Measurements from ENCODE around the gene FBLIM1. TPM values are rescaled to one million over a fixed set of nuclear protein-coding genes. Genes with fewer than 3 reads are reported as not detected.

FBLIM1 gene
- total RNA-seq, 1 donor from 2014 or later: 246 TPM

GRCh38 chr1:15734901-15735300 is 23.7 kb upstream of the FBLIM1 start:
- DNase-seq (ENCODE audit: low read depth): no peak
- no peak for TF ChIP-seq CTCF (conservative IDR thresholded peaks at IDR 0.05; ENCODE audit: low read depth, low read length)

GRCh38 chr1:15735304-15736037 is 23.1 kb upstream of the FBLIM1 start:
- TF ChIP-seq CTCF (conservative IDR thresholded peaks at IDR 0.05; ENCODE audit: low read depth, low read length): no peak
- H3K4me3 ChIP-seq (ENCODE audit: low read depth, low read length): no peak overlapping the region
- no peak for DNase-seq (ENCODE audit: low read depth)

More at GRCh38 chr1:15734901-15735300, 23.7 kb upstream of the FBLIM1 start:
- no peak overlapping the region for H3K4me3 ChIP-seq (ENCODE audit: low read depth, low read length)

GRCh38 chr1:15736038-15736891 is 22.3 kb upstream of the FBLIM1 start, which contains the start of gene SLC25A34:
SLC25A34 (plus strand) TSS chr1:15736258; CDS start chr1:15736486, 228 bp downstream.
- TF ChIP-seq CTCF (conservative IDR thresholded peaks at IDR 0.05; ENCODE audit: low read depth, low read length): no peak
- no peak for DNase-seq (ENCODE audit: low read depth)
- no peak within 1 kb of the TSS for H3K4me3 ChIP-seq (ENCODE audit: low read depth, low read length)

- DNase-seq (ENCODE audit: low read depth): no peak
- no peak overlapping the region for H3K4me3 ChIP-seq (ENCODE audit: low read depth, low read length)
- TF ChIP-seq CTCF (conservative IDR thresholded peaks at IDR 0.05; ENCODE audit: low read depth, low read length): no peak
Measured at GRCh38 chr1:15736892-15737261, 21.7 kb upstream of the FBLIM1 start.

GRCh38 chr1:15737324-15738319 is 21.0 kb upstream of the FBLIM1 start:
- no peak for DNase-seq (ENCODE audit: low read depth)
- TF ChIP-seq CTCF (conservative IDR thresholded peaks at IDR 0.05; ENCODE audit: low read depth, low read length): no peak
- H3K4me3 ChIP-seq (ENCODE audit: low read depth, low read length): no peak overlapping the region

GRCh38 chr1:15738416-15739113 is 20.0 kb upstream of the FBLIM1 start:
- TF ChIP-seq CTCF (conservative IDR thresholded peaks at IDR 0.05; ENCODE audit: low read depth, low read length): no peak
- H3K4me3 ChIP-seq (ENCODE audit: low read depth, low read length): no peak overlapping the region
- DNase-seq (ENCODE audit: low read depth): no peak
